Motor neuron (in vitro differentiated cells): ENCODE data around the gene SDF2L1. TPM values are rescaled to one million over a fixed set of nuclear protein-coding genes. Genes with fewer than 3 reads are reported as not detected.
"Not testable (repeated sequence)": the region's sequence is repeated elsewhere in the genome, so short reads cannot be mapped to it uniquely, and the experiment has no call there.

Experiments used
- ATAC-seq, 8 experiments: fragments of 200-7000 bp; cut with Tn5 transposase; replicated peaks in 6 of 8; 2 replicates each; pipeline ENCODE4 v1.8.0; 2021; ENCODE audit warnings: mild to moderate bottlenecking in 8 of 8, moderate library complexity in 8 of 8
- H3K27ac ChIP-seq, 2 donors: fragments of 250-450 bp; sonication (Bioruptor Pico); 2 replicates each; pipeline ENCODE4 v1.9.0; 2021; ENCODE audit warnings: antibody characterized with exemption in 2 of 2, mild to moderate bottlenecking in 2 of 2, moderate library complexity in 1 of 2
- H3K4me1 ChIP-seq, 2 donors: fragments of 250-450 bp; sonication (Bioruptor Pico); replicated peaks in 1 of 2; 2 replicates each; pipeline ENCODE4 v1.6.1; 2021; ENCODE audit warnings: antibody characterized with exemption in 2 of 2, mild to moderate bottlenecking in 2 of 2, moderate library complexity in 1 of 2
- H3K4me3 ChIP-seq, 5 donors: fragments of 250-450 bp; sonication (Bioruptor Pico); 2 replicates each; pipeline ENCODE4 v1.9.0; 2021; ENCODE audit warnings: antibody characterized with exemption in 5 of 5, mild to moderate bottlenecking in 5 of 5, moderate library complexity in 4 of 5
- WGBS, 10 experiments: fragments of 450-650 bp; shearing (Covaris generic); methylation state at CpG; one replicate each; pipeline ENCODE4 v1.0.0; 2022; 5-methylcytosine and 5-hydroxymethylcytosine counted together
- in situ Hi-C, 9 experiments: fragments of 400-800 bp; cut with MboI; loops; one replicate each; pipeline ENCODE4 v1.15.0; 2021; ENCODE audit warnings: low sequenced_read_pairs in 9 of 9, low pct_unique_long_range_greater_than_20kb in 2 of 9; ENCODE audit not compliant: unreplicated experiment in 9 of 9
- total RNA-seq, 8 experiments: library from RNA; unstranded; fragments of 300-600 nt; gene quantifications; 2 replicates each; pipeline versions ENCODE4 v1.2.3 to v1.2.4, GENCODE V29; 2022

The SDF2L1 gene
- total RNA-seq, 8 experiments from 2014 or later: 13.2 to 28.9 (median 18.7) TPM

GRCh38 chr22:21663738-21664137 lies 21.6 kb downstream of the SDF2L1 start:
- in situ Hi-C loops: no loop called here
- ATAC-seq: no peak
- 40 to 100% (median 72%) methylated on average over 1 to 2 of the region's 2 CpGs; no CpG with 5 or more reads in 5 of the 10 experiments for WGBS, 10 experiments
- Histone ChIP-seq H3K4me1 (peaks cover 8 to 9% of the 10 kb centered on the region in 2 donors), H3K27ac (peak overlapping the region in 1 of 2 donors; percentile 9), H3K4me3 (no peak overlapping the region)

- no peak for ATAC-seq
- WGBS, 10 experiments: 33 to 84% (median 75%) methylated on average over 2 to 21 of the region's 26 CpGs; no CpG with 5 or more reads in 2 of the 10 experiments
- Histone ChIP-seq H3K4me1 (peaks cover 8 to 9% of the 10 kb centered on the region in 2 donors), H3K27ac (peak overlapping the region; percentile 89 to 95), H3K4me3 (peak overlapping the region; percentile 70 to 94 (median 79))
- in situ Hi-C loops: no loop called here
Measured at GRCh38 chr22:21665047-21665851, 23.1 kb downstream of the SDF2L1 start.

- 5 to 91% (median 62%) methylated on average over 2 to 12 of the region's 16 CpGs for WGBS, 10 experiments
- H3K4me1 ChIP-seq: peaks cover 8 to 9% of the 10 kb centered on the region in 2 donors
- H3K4me3 ChIP-seq: peak overlapping the region; percentile 70 to 94 (median 79)
- in situ Hi-C loops: no loop called here
- H3K27ac ChIP-seq: peak overlapping the region; percentile 89 to 95
- ATAC-seq: no peak
Measured at GRCh38 chr22:21666786-21667185, 24.7 kb downstream of the SDF2L1 start.

- H3K4me3 ChIP-seq: no peak overlapping the region
- no peak for ATAC-seq
- H3K4me1 ChIP-seq: peaks cover 8 to 9% of the 10 kb centered on the region in 2 donors
- WGBS, 10 experiments: 80 to 93% (median 84%) methylated on average over 1 to 6 of the region's 9 CpGs; no CpG with 5 or more reads in 5 of the 10 experiments
- in situ Hi-C loops: no loop called here
- H3K27ac ChIP-seq: no peak overlapping the region
Measured at GRCh38 chr22:21669026-21669425, 26.9 kb downstream of the SDF2L1 start.

- peak overlapping the region in 1 of 2 donors; percentile 49 for H3K27ac ChIP-seq
- no peak overlapping the region for H3K4me3 ChIP-seq
- ATAC-seq: no peak
- in situ Hi-C loops: no loop called here
- H3K4me1 ChIP-seq: peaks cover 3% of the 10 kb centered on the region in 2 donors
- 49 to 96% (median 91%) methylated on average over 3 to 5 of the region's 6 CpGs; no CpG with 5 or more reads in 4 of the 10 experiments for WGBS, 10 experiments
Measured at GRCh38 chr22:21672107-21672629, 30.1 kb downstream of the SDF2L1 start.

- no peaks in the 10 kb centered on the region for H3K4me1 ChIP-seq
- H3K4me3 ChIP-seq: no peak overlapping the region
- ATAC-seq: peak in 2 of 8 experiments; percentile 9 to 31
- no peak overlapping the region for H3K27ac ChIP-seq
- in situ Hi-C loops: no loop called here
- WGBS, 10 experiments: 89 to 100% (median 96%) methylated on average over 1 to 5 of the region's 12 CpGs; no CpG with 5 or more reads in 5 of the 10 experiments
Measured at GRCh38 chr22:21673534-21674321, 31.6 kb downstream of the SDF2L1 start.

GRCh38 chr22:21674638-21675245 lies 32.6 kb downstream of the SDF2L1 start:
- no peak overlapping the region for H3K4me3 ChIP-seq
- 70 to 100% (median 88%) methylated on average over 1 to 10 of the region's 12 CpGs; no CpG with 5 or more reads in 1 of the 10 experiments for WGBS, 10 experiments
- ATAC-seq: no peak
- no peaks in the 10 kb centered on the region for H3K4me1 ChIP-seq
- in situ Hi-C loops: loop anchor here in 1 of 9 experiments (25.0 kb wide), 1 partner anchor 87 kb away; no protein-coding TSS in a partner anchor
- H3K27ac ChIP-seq: peak overlapping the region in 1 of 2 donors; percentile 56

GRCh38 chr22:21677606-21678443 lies 35.7 kb downstream of the SDF2L1 start:
- Histone ChIP-seq H3K4me1 (no peaks in the 10 kb centered on the region), H3K4me3 (no peak overlapping the region), H3K27ac (no peak overlapping the region)
- in situ Hi-C loops: loop anchor here in 1 of 9 experiments (25.0 kb wide), 1 partner anchor 91 kb away; no protein-coding TSS in a partner anchor
- ATAC-seq: peak in 2 of 8 experiments; percentile 16
- WGBS, 10 experiments: 94 to 100% (median 100%) methylated on average over 1 to 9 of the region's 15 CpGs; no CpG with 5 or more reads in 4 of the 10 experiments

- in situ Hi-C loops: loop anchor here in 1 of 9 experiments (25.0 kb wide), 1 partner anchor 92 kb away; no protein-coding TSS in a partner anchor
- not testable (repeated sequence) for H3K4me3 ChIP-seq, ATAC-seq, H3K4me1 ChIP-seq
- H3K27ac ChIP-seq: peak overlapping the region in 1 of 2 donors; percentile 26
- WGBS, 10 experiments: 96 to 100% (median 100%) methylated on average over 1 to 9 of the region's 12 CpGs; no CpG with 5 or more reads in 3 of the 10 experiments
Measured at GRCh38 chr22:21678842-21679241, 36.7 kb downstream of the SDF2L1 start.

- WGBS, 10 experiments: 71 to 100% (median 96%) methylated on average over 1 to 3 of the region's 4 CpGs; no CpG with 5 or more reads in 4 of the 10 experiments
- in situ Hi-C loops: loop anchor here in 1 of 9 experiments (25.0 kb wide), 1 partner anchor 92 kb away; no protein-coding TSS in a partner anchor
- ATAC-seq: no peak
- no peaks in the 10 kb centered on the region for H3K4me1 ChIP-seq
- no peak overlapping the region for H3K4me3 ChIP-seq
- H3K27ac ChIP-seq: no peak overlapping the region
Measured at GRCh38 chr22:21679383-21679782, 37.3 kb downstream of the SDF2L1 start.

GRCh38 chr22:21680830-21681565 lies 38.9 kb downstream of the SDF2L1 start:
- Histone ChIP-seq H3K27ac (peak overlapping the region in 1 of 2 donors; percentile 14), H3K4me3 (no peak overlapping the region), H3K4me1 (no peaks in the 10 kb centered on the region)
- ATAC-seq: peak in 2 of 8 experiments; percentile 9 to 16
- WGBS, 10 experiments: 73 to 100% (median 95%) methylated on average over 1 to 12 of the region's 21 CpGs; no CpG with 5 or more reads in 3 of the 10 experiments
- in situ Hi-C loops: loop anchor here in 1 of 9 experiments (25.0 kb wide), 1 partner anchor 94 kb away; no protein-coding TSS in a partner anchor
